ENCODE measurements around the gene HSPA12A. TPM values are rescaled to one million over a fixed set of nuclear protein-coding genes. Genes with fewer than 3 reads are reported as not detected.

Gene HSPA12A
- total RNA-seq, 1 donor from 2014 or later = 13.7 TPM

DNA sequence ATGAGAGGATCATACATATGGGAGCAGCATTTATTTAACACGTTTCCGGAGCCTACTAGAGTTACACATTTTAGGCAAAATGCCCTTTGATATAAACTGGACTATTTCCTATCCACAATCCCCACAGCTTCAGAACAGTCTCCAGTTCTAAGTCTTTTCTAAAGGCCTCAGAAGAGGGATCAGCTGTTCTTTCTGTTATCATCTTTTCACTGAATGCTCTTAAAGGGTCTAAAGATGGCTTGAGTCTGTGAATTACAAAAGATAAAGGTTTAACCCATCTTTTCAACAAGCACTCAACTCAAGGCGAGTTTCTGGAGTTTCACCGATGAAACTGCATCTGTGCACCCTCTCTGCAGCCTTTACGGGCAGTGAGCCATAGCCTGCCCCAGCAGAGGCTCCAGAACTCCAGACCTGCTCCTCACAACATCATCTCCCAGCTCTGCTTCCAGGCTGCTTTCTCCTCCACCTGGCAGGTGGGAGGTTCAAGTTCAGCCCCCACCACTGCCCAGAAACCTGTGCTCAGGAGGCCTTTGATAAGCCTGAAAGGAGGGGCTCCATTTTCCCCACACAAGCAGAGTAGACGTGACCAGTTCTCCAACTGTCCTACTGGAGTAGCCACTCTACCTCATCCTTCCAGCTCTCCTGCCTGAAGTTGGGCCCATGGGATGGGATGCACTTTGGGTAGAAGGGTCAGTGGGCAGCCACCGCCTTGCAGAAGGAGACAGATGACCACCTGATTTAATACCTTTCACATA, 53.4 kb downstream of the HSPA12A start:
- TF ChIP-seq, protein P1, sequence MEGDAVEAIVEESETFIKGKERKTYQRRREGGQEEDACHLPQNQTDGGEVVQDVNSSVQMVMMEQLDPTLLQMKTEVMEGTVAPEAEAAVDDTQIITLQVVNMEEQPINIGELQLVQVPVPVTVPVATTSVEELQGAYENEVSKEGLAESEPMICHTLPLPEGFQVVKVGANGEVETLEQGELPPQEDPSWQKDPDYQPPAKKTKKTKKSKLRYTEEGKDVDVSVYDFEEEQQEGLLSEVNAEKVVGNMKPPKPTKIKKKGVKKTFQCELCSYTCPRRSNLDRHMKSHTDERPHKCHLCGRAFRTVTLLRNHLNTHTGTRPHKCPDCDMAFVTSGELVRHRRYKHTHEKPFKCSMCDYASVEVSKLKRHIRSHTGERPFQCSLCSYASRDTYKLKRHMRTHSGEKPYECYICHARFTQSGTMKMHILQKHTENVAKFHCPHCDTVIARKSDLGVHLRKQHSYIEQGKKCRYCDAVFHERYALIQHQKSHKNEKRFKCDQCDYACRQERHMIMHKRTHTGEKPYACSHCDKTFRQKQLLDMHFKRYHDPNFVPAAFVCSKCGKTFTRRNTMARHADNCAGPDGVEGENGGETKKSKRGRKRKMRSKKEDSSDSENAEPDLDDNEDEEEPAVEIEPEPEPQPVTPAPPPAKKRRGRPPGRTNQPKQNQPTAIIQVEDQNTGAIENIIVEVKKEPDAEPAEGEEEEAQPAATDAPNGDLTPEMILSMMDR (IDR thresholded peaks at IDR 0.05; ENCODE audit: insufficient read depth, low read length, poor library complexity, severe bottlenecking) = no peak
- H3K4me3 ChIP-seq (ENCODE audit: low read depth, low read length) = no peak overlapping the region
- peaks cover 7% of the 10 kb centered on the region for H3K36me3 ChIP-seq (ENCODE audit: control insufficient read depth, insufficient read depth, low read length)
- no peak for DNase-seq (ENCODE audit: low read depth)
- H3K27me3 ChIP-seq (ENCODE audit: control insufficient read depth, insufficient read depth, low read length) = no peaks in the 10 kb centered on the region

DNA sequence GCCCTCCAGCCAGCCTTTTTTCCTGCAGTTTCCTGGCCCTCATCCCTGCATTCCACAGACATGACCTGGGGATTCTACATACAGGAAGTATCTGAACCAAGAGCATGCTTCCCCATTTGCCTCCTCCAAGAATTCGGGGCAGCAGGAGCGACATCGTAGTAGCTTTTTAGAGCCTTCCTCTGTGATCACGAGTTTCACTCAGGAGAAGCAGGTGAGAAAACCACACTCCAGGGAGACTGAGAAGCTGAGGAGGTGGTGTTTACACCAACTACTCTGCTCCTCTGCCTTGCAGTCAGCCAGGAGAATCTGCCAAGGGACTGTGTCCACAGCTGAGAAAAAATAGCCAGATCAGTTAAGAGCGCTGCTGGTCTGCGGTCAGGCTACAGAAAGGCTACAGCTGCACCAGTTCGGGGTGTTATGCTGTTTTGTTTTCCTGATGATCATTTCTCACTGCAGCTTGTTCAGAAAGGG, 54.1 kb downstream of the HSPA12A start:
- DNase-seq (ENCODE audit: low read depth) = no peak
- Histone ChIP-seq H3K27me3 (ENCODE audit: control insufficient read depth, insufficient read depth, low read length) (no peaks in the 10 kb centered on the region), H3K36me3 (ENCODE audit: control insufficient read depth, insufficient read depth, low read length) (peaks cover 7% of the 10 kb centered on the region), H3K4me3 (ENCODE audit: low read depth, low read length) (no peak overlapping the region)
- TF ChIP-seq, protein P1 (IDR thresholded peaks at IDR 0.05; ENCODE audit: insufficient read depth, low read length, poor library complexity, severe bottlenecking) = no peak

DNA sequence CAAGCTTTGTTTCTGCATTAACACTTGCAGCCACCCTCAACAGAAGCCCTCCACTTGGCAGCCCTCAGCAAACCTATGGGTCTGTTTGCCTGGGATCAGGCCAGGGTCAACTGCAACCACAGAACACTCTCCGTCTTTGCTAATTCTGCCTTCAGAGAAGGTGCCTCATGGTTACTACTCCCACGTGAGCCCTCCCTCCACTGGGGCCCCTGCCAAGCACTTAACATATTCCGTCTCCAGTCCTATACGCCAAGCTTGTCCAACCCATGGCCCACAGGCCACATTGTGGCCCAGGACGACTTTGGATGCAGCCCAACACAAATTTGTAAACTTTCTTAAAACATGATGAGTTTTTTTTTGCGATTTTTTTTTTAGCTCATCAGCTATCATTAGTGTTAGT, 54.7 kb downstream of the HSPA12A start:
- no peak for DNase-seq (ENCODE audit: low read depth)
- H3K36me3 ChIP-seq (ENCODE audit: control insufficient read depth, insufficient read depth, low read length) = peaks cover 5% of the 10 kb centered on the region
- H3K4me3 ChIP-seq (ENCODE audit: low read depth, low read length) = no peak overlapping the region
- no peaks in the 10 kb centered on the region for H3K27me3 ChIP-seq (ENCODE audit: control insufficient read depth, insufficient read depth, low read length)
- TF ChIP-seq, protein P1 (IDR thresholded peaks at IDR 0.05; ENCODE audit: insufficient read depth, low read length, poor library complexity, severe bottlenecking) = no peak

DNA sequence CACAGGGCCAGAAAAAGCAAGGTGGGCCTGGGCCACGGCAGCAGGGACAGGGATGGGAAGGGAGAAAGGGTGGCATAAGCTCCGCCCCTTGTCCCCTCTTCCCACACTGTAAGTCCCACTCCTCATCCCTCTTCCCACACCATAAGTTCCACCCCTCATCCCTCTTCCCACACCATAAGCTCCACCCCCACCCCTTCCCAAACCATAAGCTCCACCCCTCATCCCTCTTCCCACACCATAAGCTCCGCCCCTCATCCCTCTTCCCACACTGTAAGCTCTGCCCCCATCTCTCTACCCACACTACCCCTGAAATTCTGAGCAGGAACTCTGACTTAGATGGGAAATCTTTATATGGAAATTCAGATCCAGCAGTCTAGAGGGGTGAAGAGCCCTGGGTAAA, 55.7 kb downstream of the HSPA12A start:
- DNase-seq (ENCODE audit: low read depth) = no peak
- no peak overlapping the region for H3K4me3 ChIP-seq (ENCODE audit: low read depth, low read length)
- H3K36me3 ChIP-seq (ENCODE audit: control insufficient read depth, insufficient read depth, low read length) = peaks cover 2% of the 10 kb centered on the region
- H3K27me3 ChIP-seq (ENCODE audit: control insufficient read depth, insufficient read depth, low read length) = no peaks in the 10 kb centered on the region
- TF ChIP-seq, protein P1 (IDR thresholded peaks at IDR 0.05; ENCODE audit: insufficient read depth, low read length, poor library complexity, severe bottlenecking) = no peak

DNA sequence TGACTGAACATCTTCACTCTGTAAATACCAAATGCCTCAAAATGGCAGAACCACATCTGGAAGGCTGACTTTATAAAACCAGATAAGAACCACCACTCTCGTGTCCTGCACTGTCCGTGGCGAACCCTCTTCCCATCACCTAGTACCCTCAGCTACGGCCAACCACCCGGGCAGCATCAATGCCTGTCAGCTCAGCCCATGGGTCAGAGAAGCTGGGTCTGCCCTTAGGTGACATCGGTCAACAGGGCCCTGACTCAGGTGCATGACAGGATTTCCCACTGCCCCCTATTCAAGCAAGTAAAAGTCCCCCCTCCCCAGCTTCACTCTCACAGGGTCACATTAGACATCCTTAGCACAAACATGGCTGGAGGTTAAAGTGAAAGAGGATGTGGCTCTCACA, 56.6 kb downstream of the HSPA12A start:
- TF ChIP-seq, protein P1 (IDR thresholded peaks at IDR 0.05; ENCODE audit: insufficient read depth, low read length, poor library complexity, severe bottlenecking) = no peak
- no peak for DNase-seq (ENCODE audit: low read depth)
- H3K4me3 ChIP-seq (ENCODE audit: low read depth, low read length) = no peak overlapping the region
- no peaks in the 10 kb centered on the region for H3K27me3 ChIP-seq (ENCODE audit: control insufficient read depth, insufficient read depth, low read length)
- peaks cover 2% of the 10 kb centered on the region for H3K36me3 ChIP-seq (ENCODE audit: control insufficient read depth, insufficient read depth, low read length)

- DNase-seq (ENCODE audit: low read depth) = no peak
- peaks cover 2% of the 10 kb centered on the region for H3K36me3 ChIP-seq (ENCODE audit: control insufficient read depth, insufficient read depth, low read length)
- TF ChIP-seq, protein P1 (IDR thresholded peaks at IDR 0.05; ENCODE audit: insufficient read depth, low read length, poor library complexity, severe bottlenecking) = no peak
- no peaks in the 10 kb centered on the region for H3K27me3 ChIP-seq (ENCODE audit: control insufficient read depth, insufficient read depth, low read length)
- no peak overlapping the region for H3K4me3 ChIP-seq (ENCODE audit: low read depth, low read length)
Measured at GRCh38 chr10:116684781-116685180, 57.6 kb downstream of the HSPA12A start.

All from kidney epithelial cell (primary cell).